Rectal smooth muscle tissue (tissue), 1 donor: ENCODE data around the gene GPRC5B.
A peak's percentile ranks its signal among the peaks of the same experiment; 100 is the strongest.

Experiments
- H3K27ac ChIP-seq: one replicate; pipeline ENCODE4 v1.7.0; 2013; ENCODE audit warnings: low read depth, low read length, inconsistent platforms
- H3K27me3 ChIP-seq: one replicate; pipeline ENCODE4 v1.7.0; 2013; ENCODE audit warnings: low read length; ENCODE audit not compliant: control insufficient read depth, insufficient read depth
- H3K36me3 ChIP-seq: one replicate; pipeline ENCODE4 v1.7.0; 2013; ENCODE audit warnings: low read length; ENCODE audit not compliant: control insufficient read depth, insufficient read depth
- H3K4me1 ChIP-seq: one replicate; pipeline ENCODE4 v1.7.0; 2013; ENCODE audit warnings: low read length; ENCODE audit not compliant: control insufficient read depth, insufficient read depth
- H3K4me3 ChIP-seq: one replicate; pipeline ENCODE4 v1.7.0; 2013; ENCODE audit warnings: low read length
- H3K9ac ChIP-seq: one replicate; pipeline ENCODE4 v1.7.0; 2013; ENCODE audit warnings: low read length

GPRC5B gene

DNA sequence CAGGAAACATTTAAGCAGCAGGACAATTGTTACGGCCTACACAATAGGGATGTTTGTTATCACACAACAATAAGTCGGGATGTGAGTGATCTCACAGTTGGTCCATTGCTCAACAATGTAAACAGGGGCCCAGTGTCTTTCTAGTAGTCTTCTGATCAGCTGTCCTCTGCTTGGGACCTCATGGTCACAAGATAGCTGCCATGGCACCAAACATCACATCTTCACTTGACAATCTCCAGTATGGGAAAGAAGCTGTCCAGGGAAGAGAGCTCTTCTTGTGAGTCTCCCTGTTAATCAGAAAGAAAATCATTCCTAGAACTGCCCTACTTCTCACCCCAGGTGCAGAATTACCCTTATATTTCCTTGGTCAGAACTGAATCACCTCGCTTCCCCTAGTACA is 6.3 kb upstream of the GPRC5B start:
- H3K4me3 ChIP-seq: no peak overlapping the region
- peaks cover 5% of the 10 kb centered on the region for H3K4me1 ChIP-seq
- H3K27ac ChIP-seq: no peak overlapping the region
- no peaks in the 10 kb centered on the region for H3K36me3 ChIP-seq
- no peak overlapping the region for H3K9ac ChIP-seq
- peaks cover 3% of the 10 kb centered on the region for H3K27me3 ChIP-seq

DNA sequence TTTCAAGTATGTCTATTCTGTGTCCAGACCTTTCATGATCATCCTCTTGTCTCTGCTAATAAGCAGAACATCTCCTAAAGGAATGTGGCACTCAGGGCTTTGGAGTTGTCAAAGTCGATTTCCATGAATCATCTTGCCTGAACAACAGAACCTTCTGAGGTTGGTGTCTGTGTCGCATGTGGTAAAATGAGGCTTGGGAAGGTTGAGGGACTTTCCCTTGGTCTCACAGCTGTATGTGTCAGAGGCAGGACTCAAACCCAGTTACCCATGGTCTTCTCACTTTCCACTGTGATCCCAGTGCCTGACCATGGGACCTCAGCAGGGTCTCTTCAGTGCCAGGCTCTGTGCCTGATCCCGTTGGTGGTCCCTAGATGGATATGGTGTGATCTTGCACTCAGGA is 4.2 kb upstream of the GPRC5B start:
- no peak overlapping the region for H3K9ac ChIP-seq
- H3K27ac ChIP-seq: no peak overlapping the region
- H3K4me1 ChIP-seq: peaks cover 6% of the 10 kb centered on the region

DNA sequence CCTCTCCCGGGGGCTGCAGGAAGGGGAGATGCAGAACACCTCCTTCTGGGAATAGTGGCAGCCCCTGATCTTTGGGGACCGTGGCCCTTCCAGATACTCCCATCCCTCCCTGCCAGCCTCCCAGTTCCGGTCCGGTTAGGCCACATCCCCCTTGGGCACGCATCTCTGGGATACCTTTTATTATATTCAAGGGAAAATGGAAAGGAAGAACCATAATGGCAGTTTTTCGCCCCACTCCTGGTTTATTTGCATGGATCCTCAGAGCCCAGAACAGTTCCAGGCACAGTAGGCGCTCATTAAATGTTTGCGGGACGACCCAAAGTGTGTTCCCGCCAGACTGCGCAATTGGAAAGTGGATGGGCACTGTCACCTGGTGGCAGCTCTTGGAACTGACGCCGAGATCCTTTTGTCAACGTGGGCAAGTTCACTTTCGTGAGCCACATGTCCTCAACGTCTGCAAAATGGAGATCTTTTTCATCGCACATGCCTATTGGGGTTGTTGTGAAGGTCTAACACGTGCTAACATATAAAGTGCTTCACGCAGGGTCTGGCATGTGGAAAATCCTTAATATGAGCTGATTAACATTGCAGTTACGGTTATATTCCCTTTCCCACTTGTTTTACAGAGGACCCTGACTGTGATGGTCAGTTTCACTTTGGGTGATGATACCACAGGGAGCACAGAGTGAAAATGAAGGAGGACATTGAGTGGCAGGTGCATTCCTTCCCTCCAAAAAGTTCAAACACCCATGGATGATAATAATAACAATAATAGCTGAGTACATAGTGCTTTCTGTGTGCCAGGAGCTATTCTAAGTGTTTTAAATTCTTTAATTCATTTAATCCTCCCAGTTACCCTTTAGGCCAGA is 1.7 kb upstream of the GPRC5B start:
- Histone ChIP-seq H3K27me3 (peaks cover 11% of the 10 kb centered on the region), H3K27ac (no peak overlapping the region), H3K4me1 (peaks cover 8% of the 10 kb centered on the region), H3K4me3 (peak overlapping the region; percentile 77), H3K9ac (no peak overlapping the region), H3K36me3 (no peaks in the 10 kb centered on the region)

More for the DNA sequence above, 4.2 kb upstream of the GPRC5B start:
- Histone ChIP-seq H3K36me3 (no peaks in the 10 kb centered on the region), H3K4me3 (no peak overlapping the region), H3K27me3 (peaks cover 11% of the 10 kb centered on the region)

DNA sequence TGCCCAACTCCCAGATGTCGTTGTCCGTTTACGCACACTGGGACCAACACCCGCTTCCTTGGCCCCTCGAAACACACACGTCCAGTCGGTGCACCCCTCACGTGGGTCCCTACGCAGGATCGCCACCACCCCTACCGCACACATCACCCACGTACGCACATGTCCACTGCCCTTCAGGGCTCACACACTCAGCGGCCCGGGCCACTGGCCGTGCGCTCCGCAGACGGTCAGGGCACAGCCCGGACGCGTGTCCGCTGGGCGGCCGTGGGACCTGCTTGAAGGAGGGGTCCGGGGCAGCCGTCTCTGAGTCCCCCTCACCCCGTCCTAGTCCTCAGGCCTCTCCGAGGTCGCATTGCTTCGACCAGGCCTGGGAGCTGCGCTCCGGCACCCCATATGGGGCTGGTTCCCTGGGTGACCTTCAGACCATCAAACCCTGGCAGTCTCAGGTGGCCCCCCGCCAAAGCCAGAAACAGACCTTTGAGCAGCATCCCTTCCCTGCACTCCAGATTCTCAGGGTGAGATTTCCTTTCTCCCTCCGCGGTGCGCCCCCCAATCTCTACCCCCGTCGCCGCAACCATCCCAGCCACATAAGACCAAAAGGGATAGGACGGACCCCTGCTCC is 914 bp upstream of the GPRC5B start:
- Histone ChIP-seq H3K4me1 (peaks cover 8% of the 10 kb centered on the region), H3K36me3 (no peaks in the 10 kb centered on the region), H3K4me3 (peak overlapping the region; percentile 77), H3K9ac (no peak overlapping the region), H3K27ac (no peak overlapping the region), H3K27me3 (peaks cover 11% of the 10 kb centered on the region)

DNA sequence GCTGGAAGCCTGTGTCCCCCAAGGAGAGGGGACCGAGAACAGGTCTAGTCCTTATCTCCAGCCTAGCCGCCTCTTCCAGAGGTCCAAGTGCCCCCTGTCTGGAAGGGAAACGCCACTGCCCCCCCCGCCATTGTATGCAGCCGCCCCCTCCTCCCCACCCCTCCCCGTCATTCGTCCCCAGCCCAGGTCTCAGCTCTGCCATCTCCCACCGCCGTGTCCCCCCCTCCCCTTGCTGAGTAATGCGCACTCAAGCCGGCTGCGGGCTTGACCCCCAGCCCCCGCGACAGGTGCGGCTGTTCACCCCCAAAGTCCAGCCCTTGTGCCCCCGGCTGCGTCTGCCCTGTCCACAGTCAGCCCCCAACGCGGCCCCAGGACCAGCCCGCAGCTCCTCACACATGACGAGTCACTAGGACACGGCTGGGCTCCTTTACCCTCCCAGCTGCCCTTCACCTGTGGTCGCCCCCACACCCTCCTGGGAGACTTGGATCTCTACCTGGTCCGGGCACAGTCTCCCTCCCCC is 622 bp downstream of the GPRC5B start:
- Histone ChIP-seq H3K36me3 (no peaks in the 10 kb centered on the region), H3K9ac (no peak overlapping the region), H3K27ac (no peak overlapping the region), H3K4me3 (peak overlapping the region; percentile 69), H3K4me1 (peaks cover 8% of the 10 kb centered on the region), H3K27me3 (peaks cover 11% of the 10 kb centered on the region)

DNA sequence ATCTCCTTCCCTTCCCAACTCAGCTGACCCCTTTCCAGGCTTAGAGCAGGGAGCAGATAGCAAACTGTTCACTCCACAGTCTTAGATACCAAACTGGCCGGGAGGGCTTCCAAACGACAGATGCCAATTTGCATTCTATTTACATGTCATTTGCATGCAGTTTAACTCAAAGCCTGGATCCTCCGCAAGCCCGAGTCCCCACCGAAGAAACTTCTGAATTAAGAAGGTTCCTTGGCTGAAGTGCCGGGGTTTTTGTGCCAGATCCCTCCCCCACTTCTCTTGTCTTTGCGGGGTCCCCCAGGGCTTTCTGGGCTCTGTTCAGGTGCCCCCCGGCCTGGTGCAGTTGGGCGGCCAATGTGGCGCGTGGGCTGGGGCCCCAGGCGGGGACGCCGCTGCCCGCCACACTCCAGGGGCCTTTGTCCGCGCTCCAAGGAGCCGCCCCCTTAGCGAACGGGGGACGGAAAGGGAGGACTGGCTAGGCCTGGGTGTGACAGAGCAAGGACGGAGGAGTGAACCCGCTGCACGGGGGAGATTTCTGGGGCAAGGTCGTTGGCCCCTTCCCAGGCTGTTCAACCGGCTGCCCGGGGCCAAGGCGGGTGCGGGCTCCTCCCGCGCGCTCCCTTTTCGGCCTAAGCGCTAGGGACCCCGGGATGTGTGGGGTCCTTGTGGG is 1.2 kb downstream of the GPRC5B start:
- H3K27ac ChIP-seq: no peak overlapping the region
- peak overlapping the region; percentile 66 for H3K4me3 ChIP-seq
- H3K9ac ChIP-seq: no peak overlapping the region
- peaks cover 8% of the 10 kb centered on the region for H3K4me1 ChIP-seq
- H3K36me3 ChIP-seq: no peaks in the 10 kb centered on the region
- peaks cover 11% of the 10 kb centered on the region for H3K27me3 ChIP-seq

DNA sequence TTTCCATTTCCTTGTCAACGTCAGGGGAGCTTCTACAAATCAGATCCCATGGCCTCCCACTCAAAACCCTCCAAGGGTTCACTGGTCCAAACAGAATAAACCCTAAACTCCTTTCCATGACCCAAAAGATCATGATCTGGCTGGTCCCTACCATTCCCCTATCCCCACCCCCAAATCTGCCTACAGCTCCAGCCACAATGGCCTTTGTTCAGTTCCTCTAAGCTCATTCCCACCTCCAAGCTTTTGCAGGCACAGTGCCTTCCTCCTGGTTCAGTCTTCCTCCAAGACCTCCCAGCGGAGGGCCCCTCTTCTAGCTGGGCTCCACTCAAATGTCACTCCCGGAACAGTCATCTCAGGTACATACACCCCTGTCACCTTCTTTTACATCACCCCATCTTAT is 2.0 kb downstream of the GPRC5B start:
- H3K4me3 ChIP-seq: no peak overlapping the region
- H3K9ac ChIP-seq: no peak overlapping the region
- peaks cover 11% of the 10 kb centered on the region for H3K27me3 ChIP-seq
- no peak overlapping the region for H3K27ac ChIP-seq
- peaks cover 8% of the 10 kb centered on the region for H3K4me1 ChIP-seq
- no peaks in the 10 kb centered on the region for H3K36me3 ChIP-seq

DNA sequence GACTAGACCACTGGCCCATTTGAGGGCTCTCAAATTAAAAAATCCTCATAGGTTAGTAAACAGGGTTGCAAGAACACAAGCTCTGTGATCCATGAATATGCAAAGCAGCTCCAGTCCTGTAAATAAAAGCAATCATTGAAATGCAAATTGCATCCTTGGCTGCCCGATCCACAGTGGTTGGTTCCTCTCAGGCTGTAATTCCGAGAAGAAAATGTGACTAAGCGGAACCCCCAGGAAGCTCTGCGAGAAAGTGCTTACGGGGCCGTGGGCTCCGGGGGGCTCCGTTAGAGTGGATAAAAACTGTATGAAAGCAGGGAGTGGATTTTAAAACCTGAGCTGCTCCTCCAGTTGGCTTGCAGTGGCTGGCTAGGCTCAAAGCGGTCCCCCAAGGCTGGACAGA is 2.5 kb downstream of the GPRC5B start:
- no peak overlapping the region for H3K4me3 ChIP-seq
- H3K4me1 ChIP-seq: peaks cover 8% of the 10 kb centered on the region
- H3K36me3 ChIP-seq: no peaks in the 10 kb centered on the region
- H3K9ac ChIP-seq: no peak overlapping the region
- no peak overlapping the region for H3K27ac ChIP-seq
- peaks cover 11% of the 10 kb centered on the region for H3K27me3 ChIP-seq

DNA sequence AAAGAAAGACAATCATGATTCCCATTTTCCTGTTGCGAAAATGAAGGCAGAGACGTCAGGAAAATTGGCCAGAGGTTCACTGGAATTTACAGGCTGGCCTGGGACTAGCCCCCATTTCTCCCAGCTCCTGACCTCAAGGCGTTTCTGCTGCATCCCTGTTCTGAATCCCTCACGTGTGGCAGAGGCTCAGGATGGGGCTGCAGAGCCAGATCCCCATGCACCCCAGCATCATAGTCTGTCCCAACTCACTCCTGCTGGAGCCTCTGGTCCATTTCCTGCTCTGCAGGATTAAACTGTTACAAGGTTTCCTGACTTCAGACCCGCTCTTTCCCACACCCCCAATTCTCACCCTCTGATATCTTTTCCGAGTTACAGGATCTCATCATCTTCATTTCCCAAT is 2.9 kb downstream of the GPRC5B start:
- H3K27me3 ChIP-seq: peaks cover 11% of the 10 kb centered on the region
- H3K9ac ChIP-seq: no peak overlapping the region
- H3K4me1 ChIP-seq: peaks cover 8% of the 10 kb centered on the region
- H3K27ac ChIP-seq: no peak overlapping the region
- H3K36me3 ChIP-seq: no peaks in the 10 kb centered on the region
- H3K4me3 ChIP-seq: no peak overlapping the region

DNA sequence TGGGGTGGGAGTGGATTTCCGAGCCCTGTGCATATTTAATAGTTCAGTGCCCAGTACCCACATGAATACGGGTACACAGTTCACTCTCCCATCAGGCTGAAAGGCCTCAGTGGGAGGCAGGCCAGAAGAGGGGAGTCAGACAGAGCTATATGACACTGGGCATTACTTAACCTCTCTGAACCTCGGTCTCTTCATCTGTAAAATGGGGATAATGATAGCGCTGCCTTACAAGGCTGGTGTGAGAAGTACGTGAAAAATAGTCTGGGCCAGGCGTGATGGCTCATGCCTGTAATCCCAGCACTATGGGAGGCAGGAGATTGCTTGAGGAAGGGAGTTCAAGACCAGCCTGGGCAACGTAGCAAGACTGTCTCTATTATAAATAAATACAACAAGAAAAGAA is 3.6 kb downstream of the GPRC5B start:
- Histone ChIP-seq H3K27me3 (peaks cover 9% of the 10 kb centered on the region), H3K27ac (no peak overlapping the region), H3K4me3 (no peak overlapping the region), H3K9ac (no peak overlapping the region), H3K36me3 (no peaks in the 10 kb centered on the region), H3K4me1 (peaks cover 4% of the 10 kb centered on the region)

DNA sequence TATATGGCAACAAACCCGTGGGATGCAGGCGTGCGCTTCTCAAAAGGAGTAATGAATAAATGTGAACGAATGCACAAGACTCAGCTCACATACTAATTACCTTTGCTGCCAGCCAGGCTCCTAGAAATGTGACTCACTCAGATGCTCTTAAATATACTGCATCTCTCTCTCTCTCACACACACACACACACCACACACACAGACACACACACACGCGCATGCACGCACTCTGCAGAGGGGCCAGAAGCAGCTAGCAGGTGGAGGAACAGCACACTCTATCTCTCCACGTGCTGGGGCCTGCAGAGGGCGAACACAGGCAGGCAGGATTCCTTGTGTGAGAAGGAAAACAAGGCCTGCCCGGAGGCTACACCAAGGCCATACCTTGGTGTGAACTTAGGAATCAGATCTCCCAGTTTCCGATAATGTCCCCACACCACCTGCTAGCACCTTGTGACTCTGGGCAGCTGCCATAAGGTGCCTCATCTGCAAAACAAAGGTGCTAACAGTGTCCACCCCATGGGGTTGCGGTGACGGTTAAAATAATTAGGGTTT is 5.3 kb downstream of the GPRC5B start:
- peaks cover 2% of the 10 kb centered on the region for H3K4me1 ChIP-seq
- H3K9ac ChIP-seq: no peak overlapping the region
- no peak overlapping the region for H3K27ac ChIP-seq
- H3K27me3 ChIP-seq: peaks cover under 1% of the 10 kb centered on the region
- H3K4me3 ChIP-seq: no peak overlapping the region
- H3K36me3 ChIP-seq: no peaks in the 10 kb centered on the region

DNA sequence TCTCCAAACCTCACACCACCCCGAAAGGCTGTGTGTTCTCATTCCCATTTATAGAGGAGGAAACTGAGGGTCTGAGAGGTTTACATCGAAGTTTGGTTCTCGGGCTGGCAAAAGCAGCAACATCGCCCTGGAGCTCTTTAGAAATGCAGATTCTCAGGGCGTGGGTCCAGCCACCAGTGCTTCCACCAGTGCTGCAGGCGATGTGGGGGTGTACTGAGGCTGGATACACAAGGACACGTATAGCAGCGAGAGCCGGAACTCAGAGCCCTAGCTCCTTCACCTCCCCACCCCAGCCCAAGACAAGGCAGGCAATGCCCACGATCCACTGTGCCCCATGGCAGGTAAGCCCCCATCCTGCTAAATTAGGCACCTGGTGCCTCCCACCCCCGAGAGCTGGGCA is 5.9 kb downstream of the GPRC5B start:
- Histone ChIP-seq H3K27ac (no peak overlapping the region), H3K4me3 (no peak overlapping the region), H3K4me1 (peaks cover 2% of the 10 kb centered on the region), H3K9ac (no peak overlapping the region), H3K36me3 (no peaks in the 10 kb centered on the region), H3K27me3 (peaks cover 2% of the 10 kb centered on the region)
